ENCODE results near the gene COLEC11.

The COLEC11 gene

DNA sequence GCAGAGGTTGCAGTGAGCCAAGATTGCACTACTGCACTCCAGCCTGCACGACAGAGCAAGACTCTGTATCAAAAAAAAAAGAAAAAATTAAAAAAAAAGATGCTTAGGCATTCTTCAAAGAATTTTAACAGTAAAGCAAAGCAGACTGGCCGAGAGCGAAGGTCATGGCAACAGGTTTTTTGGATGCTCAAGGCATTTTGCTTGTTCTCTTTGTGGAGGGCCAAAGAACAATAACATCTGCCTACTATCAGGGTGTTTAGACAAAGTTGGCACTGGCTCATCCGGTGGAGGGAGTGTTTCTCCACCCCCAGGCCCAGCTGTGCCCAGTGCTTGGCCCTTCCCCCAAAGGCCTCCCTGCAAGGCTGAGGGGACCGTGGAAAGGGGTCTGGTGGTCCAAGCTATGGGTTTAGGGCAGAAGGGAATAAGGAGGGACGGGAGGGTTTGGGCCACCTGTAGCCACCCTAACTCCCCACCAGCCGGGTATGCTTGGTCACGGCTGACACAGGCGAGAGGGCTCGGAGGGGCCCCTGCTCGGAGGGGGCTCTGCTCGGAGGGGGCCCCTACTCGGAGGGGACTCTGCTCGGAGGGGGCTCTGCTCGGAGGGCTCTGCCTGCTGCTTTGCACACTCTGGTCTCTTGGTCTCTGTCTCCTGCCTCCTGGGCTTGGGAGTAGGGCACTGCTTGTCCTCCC, 36.4 kb downstream of the COLEC11 start:
- Histone ChIP-seq H3K4me3 (ENCODE audit: control insufficient read depth in 1 of 7, extremely low read depth in 1 of 7, insufficient read depth in 4 of 7, low read depth in 2 of 7, low read length in 6 of 7) (no peak overlapping the region), H3K36me3 (ENCODE audit: control insufficient read depth in 4 of 4, insufficient read depth in 4 of 4, low read length in 3 of 4) (no peaks in the 10 kb centered on the region), H3K27me3 (replicated peaks in 2 of 5; ENCODE audit: control insufficient read depth in 4 of 5, insufficient read depth in 5 of 5, low read length in 4 of 5) (peaks cover 0 to 2% (median 0%) of the 10 kb centered on the region in 5 experiments), H3K27ac (ENCODE audit: insufficient read depth in 1 of 2, low read depth in 1 of 2, low read length in 2 of 2, poor library complexity in 1 of 2, severe bottlenecking in 2 of 2) (no peak overlapping the region), H3K9me3 (ENCODE audit: control extremely low read depth in 1 of 5, control insufficient read depth in 4 of 5, insufficient read depth in 2 of 5, low read depth in 1 of 5, low read length in 4 of 5) (no peaks in the 10 kb centered on the region), H3K4me1 (ENCODE audit: control extremely low read depth in 1 of 4, control insufficient read depth in 4 of 4, insufficient read depth in 4 of 4, low read length in 3 of 4) (no peaks in the 10 kb centered on the region)
- DNase-seq = no peak
- WGBS (ENCODE audit: insufficient coverage) = 93% methylated on average over 15 of the region's 15 CpGs
- POLR2A ChIA-PET = no interaction called here
- CTCF ChIA-PET = no interaction called here

DNA sequence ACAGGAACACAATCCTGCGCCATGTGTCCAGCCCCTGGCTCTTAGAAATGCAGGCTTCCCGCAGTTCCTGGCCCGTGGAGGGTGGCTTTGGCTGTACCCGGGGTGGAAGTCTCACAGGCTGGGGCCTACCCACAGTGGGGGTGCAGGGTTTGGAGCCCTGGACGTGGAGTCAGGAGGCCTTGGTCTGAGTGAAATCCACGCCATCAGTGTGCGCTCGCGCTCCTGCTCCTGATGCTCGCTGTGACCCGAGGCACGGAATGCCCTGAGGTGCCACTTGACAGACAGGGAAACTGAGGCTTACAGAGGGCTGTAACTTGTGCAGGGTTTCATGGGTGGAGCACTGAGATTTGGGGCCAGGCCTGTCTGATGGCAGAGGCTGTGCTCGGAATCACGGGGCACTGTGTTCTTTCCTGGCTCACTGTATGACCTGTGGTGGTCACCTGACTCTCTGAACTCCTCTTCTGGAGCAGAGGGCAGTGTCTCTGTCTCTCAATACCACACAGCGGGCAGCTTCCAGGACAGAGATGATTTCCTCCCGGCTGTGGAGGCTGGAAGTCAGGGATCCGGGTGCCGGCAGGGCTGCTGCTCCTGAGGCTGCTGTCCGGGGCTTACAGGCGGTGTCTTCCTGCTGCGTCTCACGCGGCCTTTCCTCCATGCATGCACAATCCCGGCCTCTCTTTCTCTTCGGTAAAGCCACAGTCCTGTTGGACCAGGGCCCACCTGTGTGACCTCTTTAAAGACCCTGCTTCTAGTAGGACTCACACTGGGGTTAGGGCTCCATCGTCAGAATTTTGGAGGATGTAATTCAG, 37.1 kb downstream of the COLEC11 start:
- Histone ChIP-seq H3K27me3 (replicated peaks in 2 of 5; ENCODE audit: control insufficient read depth in 4 of 5, insufficient read depth in 5 of 5, low read length in 4 of 5) (peaks cover 0 to 2% (median 0%) of the 10 kb centered on the region in 5 experiments), H3K4me1 (ENCODE audit: control extremely low read depth in 1 of 4, control insufficient read depth in 4 of 4, insufficient read depth in 4 of 4, low read length in 3 of 4) (no peaks in the 10 kb centered on the region), H3K27ac (ENCODE audit: insufficient read depth in 1 of 2, low read depth in 1 of 2, low read length in 2 of 2, poor library complexity in 1 of 2, severe bottlenecking in 2 of 2) (no peak overlapping the region), H3K9me3 (ENCODE audit: control extremely low read depth in 1 of 5, control insufficient read depth in 4 of 5, insufficient read depth in 2 of 5, low read depth in 1 of 5, low read length in 4 of 5) (no peaks in the 10 kb centered on the region), H3K4me3 (ENCODE audit: control insufficient read depth in 1 of 7, extremely low read depth in 1 of 7, insufficient read depth in 4 of 7, low read depth in 2 of 7, low read length in 6 of 7) (no peak overlapping the region), H3K36me3 (ENCODE audit: control insufficient read depth in 4 of 4, insufficient read depth in 4 of 4, low read length in 3 of 4) (no peaks in the 10 kb centered on the region)
- WGBS (ENCODE audit: insufficient coverage) = 99% methylated on average over 26 of the region's 26 CpGs
- DNase-seq = no peak
- ChIA-PET CTCF (no interaction called here), POLR2A (no interaction called here)

DNA sequence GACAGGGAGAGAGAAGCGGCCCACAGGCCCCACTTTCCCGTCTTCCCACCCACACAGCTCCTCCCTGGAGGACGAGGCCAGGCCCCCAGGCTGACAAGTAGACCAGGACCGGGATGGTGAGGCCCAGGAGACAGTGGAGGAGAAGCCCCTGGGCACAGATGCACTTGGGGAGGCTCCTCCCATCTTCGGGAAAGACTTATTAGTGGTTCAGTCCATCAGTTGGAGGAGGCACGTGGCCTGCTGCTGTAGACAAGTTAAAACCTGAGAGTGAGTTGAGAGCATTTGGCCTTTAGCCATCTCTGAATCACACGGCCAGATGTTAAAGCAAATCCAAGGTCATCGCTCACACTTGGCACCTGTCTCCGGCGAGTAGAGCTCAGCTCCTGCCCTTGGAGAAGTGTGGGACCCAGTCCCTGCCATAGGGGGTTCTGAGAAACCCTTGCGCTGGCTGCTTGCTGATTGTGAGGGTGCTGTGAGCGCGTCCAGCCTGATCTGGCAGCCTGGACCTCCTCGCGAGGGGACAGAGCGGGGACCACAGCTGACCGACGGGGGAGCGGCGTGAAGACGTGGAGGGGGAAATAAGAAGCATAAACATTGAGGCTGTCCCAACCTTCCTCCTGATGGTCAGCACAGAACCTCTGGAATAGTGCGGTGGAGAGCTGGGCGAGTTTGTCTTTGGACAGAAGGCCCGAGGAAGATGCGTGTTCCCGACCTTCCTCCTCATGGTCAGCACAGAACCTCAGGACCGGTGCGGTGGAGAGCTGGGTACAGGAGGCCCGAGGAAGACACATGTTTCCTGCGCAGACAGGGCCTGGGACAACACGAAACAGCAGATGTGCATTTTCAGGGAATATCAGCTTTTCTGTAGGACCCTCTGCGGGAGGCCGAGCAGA, 38.4 kb downstream of the COLEC11 start:
- no peaks in the 10 kb centered on the region for H3K36me3 ChIP-seq (ENCODE audit: control insufficient read depth in 4 of 4, insufficient read depth in 4 of 4, low read length in 3 of 4)
- no peak overlapping the region for H3K27ac ChIP-seq (ENCODE audit: insufficient read depth in 1 of 2, low read depth in 1 of 2, low read length in 2 of 2, poor library complexity in 1 of 2, severe bottlenecking in 2 of 2)
- CTCF ChIA-PET = no interaction called here
- H3K9me3 ChIP-seq (ENCODE audit: control extremely low read depth in 1 of 5, control insufficient read depth in 4 of 5, insufficient read depth in 2 of 5, low read depth in 1 of 5, low read length in 4 of 5) = no peaks in the 10 kb centered on the region
- WGBS (ENCODE audit: insufficient coverage) = 96% methylated on average over 33 of the region's 33 CpGs
- peaks cover 0 to 2% (median 0%) of the 10 kb centered on the region in 5 experiments for H3K27me3 ChIP-seq (replicated peaks in 2 of 5; ENCODE audit: control insufficient read depth in 4 of 5, insufficient read depth in 5 of 5, low read length in 4 of 5)
- no peak for DNase-seq
- H3K4me1 ChIP-seq (ENCODE audit: control extremely low read depth in 1 of 4, control insufficient read depth in 4 of 4, insufficient read depth in 4 of 4, low read length in 3 of 4) = no peaks in the 10 kb centered on the region
- no peak overlapping the region for H3K4me3 ChIP-seq (ENCODE audit: control insufficient read depth in 1 of 7, extremely low read depth in 1 of 7, insufficient read depth in 4 of 7, low read depth in 2 of 7, low read length in 6 of 7)
- POLR2A ChIA-PET = no interaction called here

DNA sequence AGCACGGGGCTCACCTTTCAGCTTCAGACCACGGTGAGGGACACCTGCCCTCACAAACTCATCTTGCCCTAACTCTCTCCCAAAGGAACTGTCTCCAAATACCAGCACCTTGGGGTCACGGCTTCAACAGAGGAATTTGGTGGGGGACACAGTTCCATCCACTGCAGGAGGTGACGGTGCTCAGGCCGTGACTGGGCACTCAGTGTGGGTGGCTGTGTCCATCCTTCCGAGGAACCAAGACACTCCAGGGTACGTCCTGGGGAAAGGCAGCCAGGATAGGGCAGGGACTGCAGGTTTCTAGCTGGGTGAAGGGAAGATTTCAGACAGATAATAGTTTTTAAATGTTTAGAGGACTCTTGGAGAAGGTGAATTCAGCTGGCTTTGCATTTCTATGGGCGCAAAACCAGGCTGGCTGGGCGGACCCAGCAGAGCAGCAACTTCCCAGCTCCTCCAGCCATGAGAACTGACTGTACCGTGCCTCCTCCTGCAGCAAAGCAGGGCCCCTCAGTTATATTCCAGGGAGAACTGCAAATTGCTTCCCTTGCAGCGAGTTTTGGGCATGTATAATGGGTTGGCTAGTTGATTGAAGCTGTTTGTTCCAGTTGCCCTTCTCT, 39.2 kb downstream of the COLEC11 start:
- H3K4me1 ChIP-seq (ENCODE audit: control extremely low read depth in 1 of 4, control insufficient read depth in 4 of 4, insufficient read depth in 4 of 4, low read length in 3 of 4) = no peaks in the 10 kb centered on the region
- no peak for DNase-seq

DNA sequence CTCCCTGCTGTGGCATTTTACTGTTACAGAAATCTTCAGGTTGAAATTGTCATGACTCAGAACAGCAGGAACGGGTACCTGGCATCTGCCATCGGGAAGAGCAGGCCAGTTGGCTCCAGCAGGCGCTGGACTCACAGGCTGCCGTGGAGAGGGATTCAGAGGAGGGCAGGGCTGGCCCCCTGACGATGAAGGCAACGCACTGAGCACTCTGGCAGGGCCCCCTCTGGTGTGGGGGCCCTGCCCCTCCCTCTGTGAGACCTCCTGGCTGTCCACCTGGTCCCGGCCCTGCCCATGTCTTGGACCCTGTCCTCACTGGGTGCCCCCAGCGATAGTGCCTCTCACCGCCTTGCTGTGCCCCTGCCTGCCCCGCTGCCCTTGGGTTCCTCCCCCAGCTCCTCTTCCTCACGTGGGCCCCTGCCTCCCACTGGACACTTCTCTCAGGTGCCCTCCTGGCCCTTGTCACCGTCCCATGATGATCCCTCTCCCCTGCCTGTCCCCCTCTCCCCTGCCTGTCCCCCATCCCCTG, 39.7 kb downstream of the COLEC11 start:
- CTCF ChIA-PET = interaction anchor here (1.8 kb wide), 1 partner anchor 9 kb away, joined by 3 read pairs; no protein-coding TSS in a partner anchor
- Histone ChIP-seq H3K27ac (ENCODE audit: insufficient read depth in 1 of 2, low read depth in 1 of 2, low read length in 2 of 2, poor library complexity in 1 of 2, severe bottlenecking in 2 of 2) (no peak overlapping the region), H3K4me1 (ENCODE audit: control extremely low read depth in 1 of 4, control insufficient read depth in 4 of 4, insufficient read depth in 4 of 4, low read length in 3 of 4) (no peaks in the 10 kb centered on the region), H3K27me3 (replicated peaks in 2 of 5; ENCODE audit: control insufficient read depth in 4 of 5, insufficient read depth in 5 of 5, low read length in 4 of 5) (peaks cover 0 to 2% (median 0%) of the 10 kb centered on the region in 5 experiments), H3K9me3 (ENCODE audit: control extremely low read depth in 1 of 5, control insufficient read depth in 4 of 5, insufficient read depth in 2 of 5, low read depth in 1 of 5, low read length in 4 of 5) (no peaks in the 10 kb centered on the region), H3K4me3 (ENCODE audit: control insufficient read depth in 1 of 7, extremely low read depth in 1 of 7, insufficient read depth in 4 of 7, low read depth in 2 of 7, low read length in 6 of 7) (no peak overlapping the region), H3K36me3 (ENCODE audit: control insufficient read depth in 4 of 4, insufficient read depth in 4 of 4, low read length in 3 of 4) (no peaks in the 10 kb centered on the region)
- DNase-seq = no peak
- POLR2A ChIA-PET = no interaction called here
- WGBS (ENCODE audit: insufficient coverage) = 91% methylated on average over 11 of the region's 12 CpGs

More for the DNA sequence above, 39.2 kb downstream of the COLEC11 start:
- Histone ChIP-seq H3K27ac (ENCODE audit: insufficient read depth in 1 of 2, low read depth in 1 of 2, low read length in 2 of 2, poor library complexity in 1 of 2, severe bottlenecking in 2 of 2) (no peak overlapping the region), H3K9me3 (ENCODE audit: control extremely low read depth in 1 of 5, control insufficient read depth in 4 of 5, insufficient read depth in 2 of 5, low read depth in 1 of 5, low read length in 4 of 5) (no peaks in the 10 kb centered on the region), H3K27me3 (replicated peaks in 2 of 5; ENCODE audit: control insufficient read depth in 4 of 5, insufficient read depth in 5 of 5, low read length in 4 of 5) (peaks cover 0 to 2% (median 0%) of the 10 kb centered on the region in 5 experiments), H3K4me3 (ENCODE audit: control insufficient read depth in 1 of 7, extremely low read depth in 1 of 7, insufficient read depth in 4 of 7, low read depth in 2 of 7, low read length in 6 of 7) (no peak overlapping the region), H3K36me3 (ENCODE audit: control insufficient read depth in 4 of 4, insufficient read depth in 4 of 4, low read length in 3 of 4) (no peaks in the 10 kb centered on the region)
- ChIA-PET POLR2A (no interaction called here), CTCF (no interaction called here)
- 99% methylated on average over 10 of the region's 11 CpGs for WGBS (ENCODE audit: insufficient coverage)

DNA sequence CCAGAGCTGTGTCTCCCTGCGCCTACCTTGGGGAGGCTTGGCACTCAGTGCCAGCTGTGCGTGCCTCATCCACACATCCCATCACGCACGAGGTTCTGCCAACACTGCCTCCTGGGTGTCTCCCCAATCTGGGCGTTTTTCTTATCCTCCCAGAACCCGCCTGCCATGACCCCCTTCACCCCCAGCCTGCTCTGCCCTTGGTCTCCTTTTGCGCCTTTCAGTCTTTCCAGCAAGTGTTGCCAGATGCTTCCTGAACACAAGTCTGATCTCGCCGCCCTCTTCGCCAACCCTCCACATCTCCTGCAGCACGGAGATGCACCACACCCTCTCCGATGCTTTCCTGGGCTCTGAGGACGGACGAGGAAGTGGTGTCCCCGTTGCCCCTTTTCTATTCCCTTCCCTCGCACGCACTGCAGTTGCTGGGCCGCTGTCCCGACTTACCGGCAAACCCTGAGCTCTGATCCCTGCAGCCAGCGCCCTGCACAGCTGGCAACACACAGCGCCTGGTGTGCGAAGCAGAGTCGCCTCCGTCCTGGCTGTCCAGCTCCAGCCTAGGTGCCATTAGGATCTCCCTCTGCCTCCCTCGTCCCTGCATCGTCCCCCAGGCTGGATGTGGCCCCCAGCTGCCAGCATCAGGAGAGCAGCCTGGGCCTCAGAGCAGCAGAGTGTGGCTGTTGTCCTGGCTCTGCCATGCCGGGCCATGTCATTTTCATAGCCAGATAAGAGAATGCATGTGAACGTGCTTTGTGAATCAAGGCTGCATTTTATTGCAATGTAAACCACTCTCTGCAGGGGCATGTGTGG, 40.5 kb downstream of the COLEC11 start:
- POLR2A ChIA-PET = no interaction called here
- Histone ChIP-seq H3K9me3 (ENCODE audit: control extremely low read depth in 1 of 5, control insufficient read depth in 4 of 5, insufficient read depth in 2 of 5, low read depth in 1 of 5, low read length in 4 of 5) (no peaks in the 10 kb centered on the region), H3K4me1 (ENCODE audit: control extremely low read depth in 1 of 4, control insufficient read depth in 4 of 4, insufficient read depth in 4 of 4, low read length in 3 of 4) (no peaks in the 10 kb centered on the region), H3K4me3 (ENCODE audit: control insufficient read depth in 1 of 7, extremely low read depth in 1 of 7, insufficient read depth in 4 of 7, low read depth in 2 of 7, low read length in 6 of 7) (no peak overlapping the region), H3K27ac (ENCODE audit: insufficient read depth in 1 of 2, low read depth in 1 of 2, low read length in 2 of 2, poor library complexity in 1 of 2, severe bottlenecking in 2 of 2) (no peak overlapping the region), H3K36me3 (ENCODE audit: control insufficient read depth in 4 of 4, insufficient read depth in 4 of 4, low read length in 3 of 4) (no peaks in the 10 kb centered on the region), H3K27me3 (replicated peaks in 2 of 5; ENCODE audit: control insufficient read depth in 4 of 5, insufficient read depth in 5 of 5, low read length in 4 of 5) (peaks cover 0 to 2% (median 0%) of the 10 kb centered on the region in 5 experiments)
- CTCF ChIA-PET = interaction anchor here (1.8 kb wide), 1 partner anchor 9 kb away, joined by 3 read pairs; no protein-coding TSS in a partner anchor
- no peak for DNase-seq
- WGBS (ENCODE audit: insufficient coverage) = 88% methylated on average over 26 of the region's 29 CpGs
